ENCODE data around the gene CFAP43.

Gene CFAP43

GRCh38 chr10:104127411-104127810 is 104.8 kb downstream of the CFAP43 start:
- peak in 1 of 2 experiments; percentile 2 for DNase-seq

- DNase-seq: no peak
Observed at GRCh38 chr10:104123397-104123796, 108.8 kb downstream of the CFAP43 start.

- no peak for DNase-seq
Observed at GRCh38 chr10:104122225-104123107, 109.7 kb downstream of the CFAP43 start.

GRCh38 chr10:104121485-104122224 is 110.5 kb downstream of the CFAP43 start, which contains the start of gene SFR1:
Gene SFR1, plus strand, starts transcription at chr10:104122171. Its CDS starts 13 bp downstream, at chr10:104122184.
- DNase-seq: peak; percentile 98 to 99

GRCh38 chr10:104120903-104121484 is 111.2 kb downstream of the CFAP43 start:
- DNase-seq: peak; percentile 71 to 81

GRCh38 chr10:104120512-104120902 is 111.7 kb downstream of the CFAP43 start:
- no peak for DNase-seq

- no peak for DNase-seq
Observed at GRCh38 chr10:104119996-104120395, 112.2 kb downstream of the CFAP43 start.

- DNase-seq: no peak
Observed at GRCh38 chr10:104117839-104118323, 114.3 kb downstream of the CFAP43 start.

GRCh38 chr10:104113376-104113956 is 118.7 kb downstream of the CFAP43 start:
- no peak for DNase-seq

- DNase-seq: no peak
Observed at GRCh38 chr10:104109908-104110662, 122.1 kb downstream of the CFAP43 start.

GRCh38 chr10:104104926-104105325 is 127.2 kb downstream of the CFAP43 start:
- no peak for DNase-seq

- no peak for DNase-seq
Observed at GRCh38 chr10:104104418-104104817, 127.7 kb downstream of the CFAP43 start.

- no peak for DNase-seq
Observed at GRCh38 chr10:104103956-104104355, 128.2 kb downstream of the CFAP43 start.

GRCh38 chr10:104101902-104102301 is 130.3 kb downstream of the CFAP43 start:
- no peak for DNase-seq

GRCh38 chr10:104100795-104101194 is 131.4 kb downstream of the CFAP43 start:
- DNase-seq: no peak

GRCh38 chr10:104099941-104100340 is 132.2 kb downstream of the CFAP43 start:
- DNase-seq: no peak

GRCh38 chr10:104099269-104099668 is 132.9 kb downstream of the CFAP43 start:
- no peak for DNase-seq

- no peak for DNase-seq
Observed at GRCh38 chr10:104098358-104098925, 133.7 kb downstream of the CFAP43 start.

- DNase-seq: no peak
Observed at GRCh38 chr10:104096692-104097091, 135.5 kb downstream of the CFAP43 start.

- DNase-seq: no peak
Observed at GRCh38 chr10:104092749-104093148, 139.4 kb downstream of the CFAP43 start.

GRCh38 chr10:104090611-104091010 is 141.6 kb downstream of the CFAP43 start:
- no peak for DNase-seq

- no peak for DNase-seq
Observed at GRCh38 chr10:104089621-104090020, 142.5 kb downstream of the CFAP43 start.
